SK-N-SH treated with all-trans-retinoic acid at 6 μM for 48 hours (cell line): ENCODE results near the gene ME2.

Experiments used
- ISL1 ChIP-seq: fragments of 250-450 bp; sonication (Bioruptor Pico); IDR thresholded peaks from 2 replicates; pipeline ENCODE4 v2.1.2; 2022; ENCODE audit warnings: mild to moderate bottlenecking, moderate library complexity
- PATZ1 ChIP-seq: fragments of 250-450 bp; sonication (Bioruptor Pico); IDR thresholded peaks from 2 replicates; pipeline ENCODE4 v1.8.0; 2020; ENCODE audit warnings: mild to moderate bottlenecking, moderate library complexity, borderline replicate concordance
- TOX ChIP-seq: fragments of 250-450 bp; sonication (Bioruptor Pico); IDR thresholded peaks from 2 replicates; pipeline ENCODE4 v1.8.0; 2021; ENCODE audit warnings: mild to moderate bottlenecking, moderate library complexity, borderline replicate concordance

DNA sequence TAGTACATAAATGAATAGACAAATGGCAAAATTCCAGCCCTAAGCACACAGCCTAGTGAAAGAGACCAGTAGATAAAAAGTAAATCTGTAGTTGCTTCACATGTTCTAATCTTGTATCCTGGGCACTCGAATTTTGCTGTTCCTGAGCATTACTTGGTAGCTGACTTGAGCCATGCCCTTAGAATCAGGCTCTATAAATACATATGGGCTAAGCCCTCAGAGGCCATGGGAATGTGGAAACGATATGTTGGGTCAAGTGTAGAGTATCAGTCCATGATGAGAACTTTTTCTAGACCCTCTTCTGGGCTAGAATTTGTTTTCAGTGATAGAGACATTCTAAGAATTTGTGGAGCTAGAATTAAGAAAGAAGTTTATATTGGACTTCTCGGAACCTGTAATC, 110.8 kb downstream of the ME2 start:
- TF ChIP-seq PATZ1 (CRISPR knock-in tag) (no peak), TOX (no peak), ISL1 (no peak)
